HG03095 (cell line): Measurements from ENCODE around the gene SYK.

Source experiments
- ATAC-seq: cut with Tn5 transposase; IDR thresholded peaks from one replicate; pipeline ENCODE4 v1.9.1; 2021; ENCODE audit warnings: moderate library complexity; ENCODE audit not compliant: unreplicated experiment

The SYK gene

DNA sequence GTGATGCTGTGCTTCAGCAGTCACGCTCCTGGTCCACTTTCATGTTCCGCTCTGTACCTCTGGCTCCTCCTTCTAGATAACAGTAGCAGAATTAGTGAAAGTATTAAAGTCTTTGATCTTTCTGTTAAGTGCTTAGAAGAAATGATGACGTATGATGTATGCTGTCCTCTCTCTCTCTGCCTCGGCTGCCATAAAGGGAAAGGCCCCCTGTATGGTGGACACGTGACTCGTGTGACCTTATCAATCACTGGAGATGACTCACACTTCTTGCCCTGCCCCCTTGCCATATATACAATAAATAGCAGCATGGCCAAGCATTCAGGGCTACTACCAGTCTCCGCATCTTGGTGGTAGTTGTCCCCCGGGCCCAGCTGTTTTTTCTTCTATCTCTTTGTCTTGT lies 100.3 kb downstream of the SYK start:
- ATAC-seq: no peak

- no peak for ATAC-seq
Observed at GRCh38 chr9:90903766-90904424, 102.3 kb downstream of the SYK start.

GRCh38 chr9:90904706-90905478 lies 103.3 kb downstream of the SYK start:
- ATAC-seq: no peak

DNA sequence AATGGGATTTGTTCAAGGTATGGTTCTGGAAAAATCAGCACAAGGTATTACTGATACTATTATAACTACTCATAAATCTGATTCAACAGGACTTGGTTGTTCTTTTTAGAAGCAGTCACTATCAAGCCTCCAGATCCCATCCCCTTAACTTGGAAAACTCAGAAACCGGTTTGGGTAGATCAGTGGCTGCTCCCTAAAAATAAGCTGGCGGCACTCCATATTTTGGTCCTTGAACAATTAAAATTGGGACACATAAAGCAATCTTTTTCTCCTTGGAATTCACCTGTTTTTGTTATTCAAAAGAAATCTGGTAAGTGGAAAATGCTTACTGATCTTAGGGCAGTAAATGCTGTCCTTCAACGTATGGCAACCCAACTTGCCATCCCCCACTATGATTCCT lies 104.2 kb downstream of the SYK start:
- no peak for ATAC-seq

DNA sequence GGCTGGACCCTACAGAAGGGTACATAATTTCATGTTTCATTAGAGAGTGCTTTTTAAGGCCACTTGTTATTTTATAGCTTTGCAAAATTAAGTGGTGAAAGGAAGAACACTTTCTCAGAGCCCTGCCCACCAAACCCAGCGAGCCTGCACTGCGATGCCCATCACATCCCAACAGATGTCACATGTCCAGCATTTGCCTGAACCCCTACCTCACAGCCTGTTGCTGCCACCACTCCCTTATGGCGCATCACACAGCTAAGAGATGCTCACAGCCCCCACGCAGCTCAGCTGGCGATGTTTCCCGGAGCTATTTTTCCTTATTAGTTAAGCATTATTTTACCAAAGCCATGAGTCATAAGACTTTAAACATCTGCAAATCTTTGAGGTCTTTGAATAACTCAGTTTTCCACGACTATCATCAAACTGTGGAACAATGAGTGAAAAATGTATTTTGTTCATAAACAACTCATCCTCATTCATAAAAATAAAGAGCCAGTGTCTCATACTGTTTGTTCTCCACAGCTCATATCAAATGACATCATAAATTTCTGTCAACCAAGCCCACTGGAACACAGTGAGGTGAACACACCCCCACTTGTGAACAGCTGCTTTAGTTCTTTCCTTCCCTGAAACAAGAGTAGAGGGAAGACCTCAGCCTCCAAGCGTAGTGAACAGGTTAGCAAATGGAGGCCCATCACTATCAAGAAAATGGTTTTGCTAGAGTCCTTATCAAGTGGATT lies 104.9 kb downstream of the SYK start:
- no peak for ATAC-seq

DNA sequence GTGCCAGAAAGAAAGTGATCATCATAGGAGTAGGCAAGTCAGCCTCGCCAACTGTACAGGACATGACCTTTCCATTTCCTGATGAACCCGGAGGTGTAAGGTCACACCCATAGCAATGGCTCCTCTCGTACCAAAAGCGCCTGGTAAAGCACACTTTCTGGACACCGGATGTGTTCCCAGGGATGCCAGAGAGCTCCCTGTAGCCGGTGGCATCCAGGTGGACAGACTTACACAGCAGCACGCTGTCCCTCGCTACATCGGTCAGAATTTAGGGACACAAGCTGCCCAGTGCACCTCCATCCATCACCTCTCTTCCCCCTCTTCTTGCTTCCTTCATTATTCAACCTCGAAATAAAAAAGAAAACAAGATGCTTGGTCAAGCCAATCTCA lies 105.4 kb downstream of the SYK start:
- ATAC-seq: no peak

DNA sequence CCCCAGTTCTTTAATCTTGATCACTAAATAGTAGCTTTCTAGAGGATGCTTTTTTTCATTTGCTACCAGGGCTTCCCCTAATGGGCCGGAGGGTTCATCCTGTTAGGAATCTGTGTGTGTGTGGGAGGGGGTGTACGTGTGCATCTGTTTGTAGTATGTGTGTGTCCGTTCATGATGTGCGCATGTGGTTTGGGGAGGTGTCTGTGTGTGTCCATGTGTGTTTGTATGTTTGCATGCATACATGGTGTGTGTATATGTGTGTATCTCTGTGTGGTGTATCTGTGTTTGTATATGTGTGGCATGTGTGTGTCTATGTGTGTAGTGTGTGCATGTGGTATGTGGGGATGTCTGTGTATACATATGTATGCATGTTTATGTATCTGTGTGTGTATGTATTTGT lies 106.2 kb downstream of the SYK start:
- ATAC-seq: no peak

DNA sequence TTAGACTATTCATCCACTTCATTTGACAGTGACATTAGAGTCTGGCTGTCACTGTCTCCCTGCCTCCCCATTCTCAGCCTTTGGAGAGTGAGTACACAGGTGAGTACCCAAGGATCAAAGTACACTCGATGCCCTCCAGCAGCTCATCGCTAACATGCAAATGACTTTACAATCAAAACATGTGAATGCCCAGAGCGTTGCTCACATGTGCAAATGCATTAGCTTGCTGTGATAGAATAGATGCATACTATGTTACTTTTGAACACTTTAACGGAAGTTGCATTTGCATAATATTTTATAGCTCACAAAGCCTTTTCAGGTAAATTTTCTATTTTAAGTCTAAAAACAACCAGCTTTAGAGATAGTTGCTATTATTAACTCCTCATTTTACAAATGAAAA lies 107.6 kb downstream of the SYK start:
- ATAC-seq: no peak

DNA sequence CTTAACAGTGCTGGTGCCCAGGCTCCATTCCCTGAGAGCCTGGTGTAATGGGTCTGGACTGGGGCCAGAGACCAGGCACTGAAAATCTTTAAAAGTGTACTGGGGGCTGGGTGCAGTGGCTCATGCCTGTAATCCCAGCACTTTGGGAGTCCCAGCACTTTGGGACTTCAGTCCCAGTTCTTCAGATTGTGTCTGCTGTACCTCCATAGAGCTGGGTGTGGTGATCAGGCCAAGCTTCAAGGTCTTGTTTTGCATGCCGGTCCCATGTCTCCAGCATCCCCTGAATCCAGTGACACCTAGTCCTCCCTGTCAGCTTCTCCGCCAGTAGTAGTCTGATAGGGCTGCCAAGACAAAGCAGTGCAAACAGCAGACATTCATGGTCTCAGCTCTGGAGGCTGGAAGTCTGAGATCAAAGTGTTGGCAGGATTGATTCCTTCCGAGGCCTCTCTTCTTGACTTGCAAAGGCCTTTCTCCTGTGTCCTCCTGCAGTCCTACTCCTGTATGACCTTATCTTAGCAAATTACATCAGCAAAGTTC lies 108.2 kb downstream of the SYK start:
- no peak for ATAC-seq

- no peak for ATAC-seq
Observed at GRCh38 chr9:90914196-90914595, 112.6 kb downstream of the SYK start.

- ATAC-seq: peak; percentile 75
Observed at GRCh38 chr9:90914868-90915483, 113.4 kb downstream of the SYK start.

GRCh38 chr9:90915693-90916092 lies 114.1 kb downstream of the SYK start:
- no peak for ATAC-seq

- ATAC-seq: no peak
Observed at GRCh38 chr9:90916147-90916734, 114.6 kb downstream of the SYK start.

DNA sequence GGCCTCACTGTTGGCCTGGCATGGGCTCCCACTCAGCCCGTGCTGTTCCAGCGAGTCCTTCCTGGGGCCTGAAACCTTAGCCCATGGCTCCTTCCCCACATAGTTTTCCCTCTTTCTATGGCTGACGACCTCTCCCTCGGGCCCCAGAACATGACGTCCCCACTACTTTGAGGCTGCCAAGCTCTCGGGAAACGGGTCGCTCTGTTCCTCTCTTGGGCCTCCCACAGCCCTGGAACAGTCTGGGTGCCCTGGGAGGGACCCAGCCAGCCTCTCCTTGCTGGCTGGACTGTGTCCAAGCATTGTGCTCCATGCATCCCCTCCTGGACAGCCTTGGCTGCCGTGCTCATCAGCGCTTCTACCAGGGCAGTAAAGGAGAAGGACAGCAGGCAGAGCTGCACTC lies 118.3 kb downstream of the SYK start:
- no peak for ATAC-seq

DNA sequence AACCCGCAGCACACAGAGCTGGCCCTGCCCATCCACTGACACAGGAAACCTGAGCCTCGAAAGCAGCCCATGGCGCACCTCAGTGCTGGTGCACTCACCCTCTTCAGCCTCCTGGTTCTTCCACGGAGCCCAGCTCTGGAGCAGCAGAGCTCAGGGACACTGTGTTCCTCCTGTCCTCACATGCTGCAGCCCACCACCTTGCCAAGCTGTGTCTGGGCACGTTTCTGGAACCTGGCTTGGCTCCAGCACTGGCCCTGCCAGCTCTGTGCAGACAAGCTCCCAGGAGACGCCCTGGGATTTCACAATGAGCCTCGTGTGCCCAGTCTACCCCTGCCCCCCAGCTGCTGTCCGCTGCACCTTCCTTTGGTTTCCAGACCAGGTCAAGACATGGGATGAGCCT lies 119.5 kb downstream of the SYK start:
- no peak for ATAC-seq

DNA sequence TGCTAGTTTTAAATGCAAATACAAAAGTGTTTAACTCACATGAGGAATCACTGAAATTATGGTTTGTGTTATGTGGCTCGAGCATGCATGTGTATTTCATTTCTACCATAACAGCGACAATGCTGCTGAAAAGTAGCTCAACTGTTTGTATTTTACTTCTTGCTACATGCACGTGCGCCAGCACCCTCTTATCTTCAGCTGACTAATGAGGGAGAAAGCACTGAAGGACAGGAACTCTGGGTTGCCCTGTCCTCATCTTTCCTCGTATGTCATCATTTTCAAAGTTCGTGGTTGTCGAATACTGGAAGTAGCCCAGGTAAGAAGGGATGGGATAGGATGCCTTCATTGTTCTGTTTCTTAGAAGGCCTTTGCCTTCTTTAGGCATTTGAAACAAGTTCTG lies 120.3 kb downstream of the SYK start:
- no peak for ATAC-seq

DNA sequence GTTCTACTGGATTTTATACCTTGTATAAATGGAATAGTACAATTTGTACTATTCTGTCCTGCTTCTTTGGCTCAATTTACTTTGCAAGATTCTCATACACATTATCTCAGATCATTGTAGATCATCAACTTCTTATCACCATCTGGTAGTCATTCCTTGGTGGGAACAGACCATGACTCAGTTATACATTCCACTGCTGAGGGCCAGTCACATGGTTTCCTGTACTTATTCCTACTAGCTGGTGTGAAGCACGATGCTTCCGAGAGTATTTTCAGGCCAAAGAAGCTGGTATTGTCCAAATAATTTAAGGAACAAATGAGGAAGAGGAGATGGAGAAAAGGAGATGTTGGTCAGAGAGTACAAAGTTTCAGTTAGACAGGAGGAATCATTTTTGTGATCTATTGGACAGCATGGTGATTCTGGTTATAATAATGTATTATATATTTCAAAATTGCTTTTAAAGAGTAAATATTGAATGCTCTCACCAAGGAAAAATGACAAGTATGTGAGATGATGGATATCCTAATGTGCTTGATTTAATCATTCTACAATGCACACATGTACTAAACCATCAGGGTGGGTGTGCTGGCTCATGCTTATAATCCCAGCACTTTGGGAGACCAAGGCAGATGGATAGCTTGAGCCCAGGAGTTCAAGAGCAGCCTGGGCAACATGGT lies 124.1 kb downstream of the SYK start:
- no peak for ATAC-seq

DNA sequence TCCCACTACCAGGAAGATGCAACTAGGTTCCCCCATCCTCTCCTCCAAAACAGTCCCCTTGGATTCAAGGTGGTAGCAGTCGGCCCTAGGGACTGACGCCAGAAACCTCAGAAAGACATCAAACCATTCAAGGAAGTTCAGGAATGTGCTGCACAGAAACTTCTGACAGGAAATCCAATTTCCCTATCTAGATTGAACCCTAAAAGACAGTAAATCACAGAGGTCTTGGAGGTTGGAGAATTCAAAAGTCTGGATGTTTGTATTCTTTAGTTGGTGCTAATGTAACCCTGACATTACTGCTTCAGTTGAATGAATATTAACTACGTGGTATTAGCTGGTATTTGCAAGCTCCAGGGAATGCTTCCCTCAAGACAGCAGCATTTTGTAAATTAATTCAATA lies 125.3 kb downstream of the SYK start:
- ATAC-seq: no peak

DNA sequence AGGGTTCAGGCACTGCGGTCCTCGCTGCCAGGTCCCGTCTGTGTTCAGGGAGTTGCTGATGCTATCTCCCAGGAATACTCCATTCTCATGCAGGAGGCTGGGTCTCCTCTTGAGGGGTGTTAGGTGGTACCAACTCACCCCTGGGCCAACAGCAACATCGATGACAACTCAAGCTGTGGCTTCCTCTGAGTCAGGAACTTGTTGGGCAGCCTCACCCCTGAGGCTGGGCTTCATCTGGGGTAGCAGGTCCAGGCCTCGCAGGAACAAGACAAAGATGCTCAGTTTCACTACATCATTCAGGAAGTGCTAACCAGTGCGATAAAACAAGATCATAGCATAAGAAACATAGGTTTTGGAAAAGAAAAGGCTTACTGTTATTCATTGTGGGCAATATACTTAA lies 125.9 kb downstream of the SYK start:
- no peak for ATAC-seq

GRCh38 chr9:90929626-90930025 lies 128.0 kb downstream of the SYK start:
- no peak for ATAC-seq
